Measurements from ENCODE around the gene NOP9.

- TF ChIP-seq CTCF (conservative IDR thresholded peaks at IDR 0.05; ENCODE audit: low read length) (no peak), EZH2phosphoT487 (IDR thresholded peaks at IDR 0.05; ENCODE audit: borderline replicate concordance) (no peak)
Observed at GRCh38 chr14:24347134-24347533, 47.5 kb downstream of the NOP9 start.
